K562 (cell line): ENCODE data around the gene PGAP3.

Source experiments
- LCOR ChIP-seq: sonication (generic); formaldehyde crosslinking; IDR thresholded peaks from 2 replicates; pipeline ENCODE4 v1.8.0; 2022; ENCODE audit warnings: mild to moderate bottlenecking, missing genetic modification reagents
- POLR2A ChIP-seq: fragments of 450-650 bp; conservative IDR thresholded peaks from 2 replicates; pipeline ENCODE4 v1.6.1; 2016
- RBM25 ChIP-seq: fragments of 200-400 bp; formaldehyde crosslinking; IDR thresholded peaks from 2 replicates; pipeline ENCODE4 v1.6.1; 2018; ENCODE audit warnings: low read length, low read depth, moderate library complexity; ENCODE audit not compliant: severe bottlenecking
- ZHX1 ChIP-seq: fragments of 150-350 bp; conservative IDR thresholded peaks from 2 replicates; pipeline ENCODE4 v1.6.1; 2014; ENCODE audit warnings: low read length
- TF ChIP-seq, protein P1 (sequence below): sonication (generic); formaldehyde crosslinking; IDR thresholded peaks from 2 replicates; pipeline ENCODE4 v1.8.1; 2022; ENCODE audit warnings: missing genetic modification reagents
- TF ChIP-seq, protein P2 (sequence below), 3 experiments: IDR thresholded peaks in 2 of 3; conservative IDR thresholded peaks in 1 of 3; 2 replicates each; pipeline ENCODE4 v1.5.1; 2011 to 2012; ENCODE audit warnings: low read length in 3 of 3, mild to moderate bottlenecking in 3 of 3, control low read depth in 2 of 3, improper control_type of control experiment in 1 of 3, inconsistent platforms in 1 of 3, low read depth in 1 of 3, mixed read lengths in 1 of 3, moderate library complexity in 1 of 3; ENCODE audit not compliant: insufficient read depth in 2 of 3

DNA sequence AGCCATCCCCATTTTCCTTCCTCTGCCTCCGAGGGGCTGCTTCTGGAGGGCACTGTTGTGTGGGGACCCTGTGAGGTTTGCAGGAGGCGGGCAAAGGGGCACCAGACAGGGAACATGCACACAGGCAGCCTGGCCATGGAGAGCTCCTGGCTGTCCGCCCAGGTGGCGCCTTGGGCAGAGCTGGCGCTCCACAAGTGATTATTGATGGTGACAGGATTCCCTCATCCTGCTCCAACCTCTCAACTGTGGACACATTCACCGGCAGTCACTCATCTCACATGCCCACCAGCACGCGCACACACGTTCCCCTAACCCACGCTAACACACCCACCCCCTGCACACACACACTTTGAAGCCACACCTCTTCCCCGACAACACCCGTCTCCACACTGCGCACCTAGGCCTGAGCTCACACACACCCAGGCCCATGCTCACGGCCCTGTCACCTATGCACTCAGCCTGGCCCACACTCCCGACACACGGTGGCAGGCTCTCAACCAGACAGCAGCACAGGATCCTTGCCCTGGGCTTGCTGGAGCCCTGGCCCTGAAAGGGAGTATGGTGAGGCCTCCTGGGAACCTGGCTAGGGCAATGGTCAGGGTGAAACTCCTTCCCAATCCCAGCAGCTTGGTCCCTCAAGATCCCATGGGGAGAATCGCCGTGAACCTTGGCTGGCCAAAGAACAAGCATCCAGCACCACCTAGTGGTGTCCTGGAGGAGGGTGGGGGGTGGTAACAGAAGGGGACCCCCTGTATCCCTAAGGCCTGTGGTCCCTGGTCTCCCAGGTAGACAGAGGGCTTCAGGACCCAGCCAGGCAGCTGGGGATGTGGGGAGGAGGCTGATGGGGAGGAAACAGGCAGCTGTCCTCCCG lies 16.0 kb downstream of the PGAP3 start:
- peak; percentile 47; the same call in 1 of the 2 replicates for TF ChIP-seq POLR2A
- TF ChIP-seq, protein P1, sequence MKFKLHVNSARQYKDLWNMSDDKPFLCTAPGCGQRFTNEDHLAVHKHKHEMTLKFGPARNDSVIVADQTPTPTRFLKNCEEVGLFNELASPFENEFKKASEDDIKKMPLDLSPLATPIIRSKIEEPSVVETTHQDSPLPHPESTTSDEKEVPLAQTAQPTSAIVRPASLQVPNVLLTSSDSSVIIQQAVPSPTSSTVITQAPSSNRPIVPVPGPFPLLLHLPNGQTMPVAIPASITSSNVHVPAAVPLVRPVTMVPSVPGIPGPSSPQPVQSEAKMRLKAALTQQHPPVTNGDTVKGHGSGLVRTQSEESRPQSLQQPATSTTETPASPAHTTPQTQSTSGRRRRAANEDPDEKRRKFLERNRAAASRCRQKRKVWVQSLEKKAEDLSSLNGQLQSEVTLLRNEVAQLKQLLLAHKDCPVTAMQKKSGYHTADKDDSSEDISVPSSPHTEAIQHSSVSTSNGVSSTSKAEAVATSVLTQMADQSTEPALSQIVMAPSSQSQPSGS (CRISPR knock-in tag) = no peak
- TF ChIP-seq, protein P2, sequence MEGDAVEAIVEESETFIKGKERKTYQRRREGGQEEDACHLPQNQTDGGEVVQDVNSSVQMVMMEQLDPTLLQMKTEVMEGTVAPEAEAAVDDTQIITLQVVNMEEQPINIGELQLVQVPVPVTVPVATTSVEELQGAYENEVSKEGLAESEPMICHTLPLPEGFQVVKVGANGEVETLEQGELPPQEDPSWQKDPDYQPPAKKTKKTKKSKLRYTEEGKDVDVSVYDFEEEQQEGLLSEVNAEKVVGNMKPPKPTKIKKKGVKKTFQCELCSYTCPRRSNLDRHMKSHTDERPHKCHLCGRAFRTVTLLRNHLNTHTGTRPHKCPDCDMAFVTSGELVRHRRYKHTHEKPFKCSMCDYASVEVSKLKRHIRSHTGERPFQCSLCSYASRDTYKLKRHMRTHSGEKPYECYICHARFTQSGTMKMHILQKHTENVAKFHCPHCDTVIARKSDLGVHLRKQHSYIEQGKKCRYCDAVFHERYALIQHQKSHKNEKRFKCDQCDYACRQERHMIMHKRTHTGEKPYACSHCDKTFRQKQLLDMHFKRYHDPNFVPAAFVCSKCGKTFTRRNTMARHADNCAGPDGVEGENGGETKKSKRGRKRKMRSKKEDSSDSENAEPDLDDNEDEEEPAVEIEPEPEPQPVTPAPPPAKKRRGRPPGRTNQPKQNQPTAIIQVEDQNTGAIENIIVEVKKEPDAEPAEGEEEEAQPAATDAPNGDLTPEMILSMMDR (IDR thresholded peaks at IDR 0.05 in 2 of 3, conservative IDR thresholded peaks at IDR 0.05 in 1 of 3; ENCODE audit: insufficient read depth in 2 of 3, low read depth in 1 of 3, low read length in 3 of 3) = peak; percentile 85 to 91 (median 85)
- TF ChIP-seq ZHX1 = no peak
- TF ChIP-seq LCOR (CRISPR knock-in tag) = no peak
- no peak for TF ChIP-seq RBM25
